ENCODE data around the gene MYH2. TPM values are rescaled to one million over a fixed set of nuclear protein-coding genes. Genes with fewer than 3 reads are reported as not detected.

MYH2 gene
- total and polyA plus RNA-seq, 7 donors, result 0.14 to 2.8 (median 0.48) TPM; not detected in 3

GRCh38 chr17:10516638-10517037 is 32.8 kb downstream of the MYH2 start:
- Histone ChIP-seq H3K27me3 (no peaks in the 10 kb centered on the region), H3K4me3 (no peak overlapping the region), H3K27ac (no peak overlapping the region), H3K4me1 (peaks cover 0 to 20% (median 11%) of the 10 kb centered on the region in 4 donors), H3K9me3 (no peaks in the 10 kb centered on the region), H3K36me3 (no peaks in the 10 kb centered on the region)
- intact Hi-C loops (cut with DNase I), result no loop called here
- TF ChIP-seq POLR2A (IDR thresholded peaks at IDR 0.05) (no peak), POLR2AphosphoS5 (IDR thresholded peaks at IDR 0.05) (no peak), EP300 (IDR thresholded peaks at IDR 0.05) (no peak)
- TF ChIP-seq, protein P1, sequence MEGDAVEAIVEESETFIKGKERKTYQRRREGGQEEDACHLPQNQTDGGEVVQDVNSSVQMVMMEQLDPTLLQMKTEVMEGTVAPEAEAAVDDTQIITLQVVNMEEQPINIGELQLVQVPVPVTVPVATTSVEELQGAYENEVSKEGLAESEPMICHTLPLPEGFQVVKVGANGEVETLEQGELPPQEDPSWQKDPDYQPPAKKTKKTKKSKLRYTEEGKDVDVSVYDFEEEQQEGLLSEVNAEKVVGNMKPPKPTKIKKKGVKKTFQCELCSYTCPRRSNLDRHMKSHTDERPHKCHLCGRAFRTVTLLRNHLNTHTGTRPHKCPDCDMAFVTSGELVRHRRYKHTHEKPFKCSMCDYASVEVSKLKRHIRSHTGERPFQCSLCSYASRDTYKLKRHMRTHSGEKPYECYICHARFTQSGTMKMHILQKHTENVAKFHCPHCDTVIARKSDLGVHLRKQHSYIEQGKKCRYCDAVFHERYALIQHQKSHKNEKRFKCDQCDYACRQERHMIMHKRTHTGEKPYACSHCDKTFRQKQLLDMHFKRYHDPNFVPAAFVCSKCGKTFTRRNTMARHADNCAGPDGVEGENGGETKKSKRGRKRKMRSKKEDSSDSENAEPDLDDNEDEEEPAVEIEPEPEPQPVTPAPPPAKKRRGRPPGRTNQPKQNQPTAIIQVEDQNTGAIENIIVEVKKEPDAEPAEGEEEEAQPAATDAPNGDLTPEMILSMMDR (IDR thresholded peaks at IDR 0.05), result no peak
- DNase-seq, result no peak

DNA sequence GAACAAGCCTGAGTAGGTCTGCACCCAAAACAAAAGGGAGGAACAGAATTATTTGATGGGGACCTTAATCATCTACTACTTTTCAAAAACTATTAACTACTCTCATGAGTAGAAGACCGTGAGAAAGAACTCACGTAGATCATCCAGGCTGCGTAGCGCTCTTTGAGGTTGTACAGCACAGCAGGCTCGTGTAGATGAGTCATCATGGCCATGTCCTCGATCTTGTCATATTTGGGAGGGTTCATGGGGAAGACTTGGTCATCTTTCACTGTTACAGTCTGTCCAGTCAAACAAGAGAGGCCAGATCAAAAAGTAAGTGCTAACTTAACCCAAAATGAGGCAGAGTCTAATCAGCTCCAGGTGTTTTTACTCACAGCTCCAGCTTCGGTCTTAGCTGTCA is 33.4 kb downstream of the MYH2 start:
- no peak for DNase-seq
- H3K9me3 ChIP-seq, result no peaks in the 10 kb centered on the region
- no peak overlapping the region for H3K27ac ChIP-seq
- TF ChIP-seq POLR2AphosphoS5 (IDR thresholded peaks at IDR 0.05) (no peak), POLR2A (IDR thresholded peaks at IDR 0.05) (no peak), EP300 (IDR thresholded peaks at IDR 0.05) (no peak)
- TF ChIP-seq, protein P1 (IDR thresholded peaks at IDR 0.05), result no peak
- intact Hi-C loops (cut with DNase I), result no loop called here
- H3K36me3 ChIP-seq, result no peaks in the 10 kb centered on the region
- H3K4me1 ChIP-seq, result peaks cover 0 to 20% (median 11%) of the 10 kb centered on the region in 4 donors
- H3K4me3 ChIP-seq, result no peak overlapping the region
- WGBS, 2 donors, result 86 to 92% methylated on average over 7 of the region's 7 CpGs
- no peaks in the 10 kb centered on the region for H3K27me3 ChIP-seq

DNA sequence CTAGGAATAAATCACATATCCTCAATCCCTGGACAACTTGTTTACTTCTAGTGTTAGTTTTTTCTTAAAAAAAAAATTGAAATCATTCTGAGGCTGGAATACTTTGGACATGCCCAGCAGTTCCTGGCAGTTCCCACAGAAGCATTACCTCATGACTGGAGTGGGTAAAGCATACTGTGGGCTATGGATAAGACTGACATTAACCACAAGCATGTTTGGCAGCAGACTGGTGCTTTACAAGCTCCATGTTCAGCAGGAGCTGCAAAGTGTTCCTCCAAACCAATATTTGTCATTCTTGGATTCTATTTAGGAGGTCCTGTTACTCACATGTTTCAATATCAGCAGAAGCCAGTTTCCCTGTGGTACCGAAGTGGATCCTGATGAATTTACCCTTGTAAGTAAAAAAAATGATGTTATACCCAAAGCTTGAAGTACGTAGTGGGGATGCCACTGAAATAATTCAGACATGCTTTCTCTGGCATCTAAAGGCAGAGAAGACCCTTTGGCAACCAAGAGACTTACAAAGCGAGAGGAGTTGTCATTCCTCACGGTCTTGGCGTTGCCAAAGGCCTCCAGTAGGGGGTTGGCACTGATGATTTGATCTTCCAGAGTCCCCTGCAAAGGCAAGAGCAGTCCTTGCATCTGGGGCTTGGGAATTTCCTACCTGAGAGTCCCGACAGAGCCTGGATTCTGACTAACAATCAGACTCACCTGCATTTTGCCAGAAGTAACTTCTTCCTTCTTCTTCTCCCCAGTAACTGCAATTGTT is 36.0 kb downstream of the MYH2 start:
- TF ChIP-seq, protein P1 (IDR thresholded peaks at IDR 0.05), result no peak
- peak in 3 of 4 donors; percentile 8 to 46 (median 43) for TF ChIP-seq POLR2AphosphoS5 (IDR thresholded peaks at IDR 0.05)
- H3K36me3 ChIP-seq, result no peaks in the 10 kb centered on the region
- DNase-seq, result no peak
- no peaks in the 10 kb centered on the region for H3K9me3 ChIP-seq
- H3K4me1 ChIP-seq, result peaks cover 0 to 15% (median 11%) of the 10 kb centered on the region in 4 donors
- 66 to 86% methylated on average over 6 of the region's 6 CpGs for WGBS, 2 donors
- no peak overlapping the region for H3K27ac ChIP-seq
- H3K27me3 ChIP-seq, result no peaks in the 10 kb centered on the region
- H3K4me3 ChIP-seq, result no peak overlapping the region
- intact Hi-C loops (cut with DNase I), result no loop called here

DNA sequence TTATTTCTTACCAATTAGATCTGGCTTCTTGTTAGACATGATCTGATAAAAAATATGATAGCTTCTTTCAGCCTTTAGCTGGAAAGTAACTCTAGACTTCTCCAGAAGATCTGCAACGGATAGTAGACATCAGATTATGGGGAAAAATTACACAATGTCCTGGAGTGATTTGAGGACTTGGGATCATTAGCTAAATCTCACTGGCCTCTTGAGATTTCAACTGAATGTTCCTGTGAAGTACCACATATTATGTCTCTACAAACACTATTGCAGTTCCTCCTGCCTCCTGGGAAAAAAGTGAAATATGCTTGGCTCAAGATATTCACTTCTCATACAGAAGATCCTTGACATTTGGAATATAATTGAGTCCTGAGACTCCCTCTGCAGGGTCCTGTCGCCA is 36.6 kb downstream of the MYH2 start:
- no peak for DNase-seq
- peaks cover 0 to 13% (median 11%) of the 10 kb centered on the region in 4 donors for H3K4me1 ChIP-seq
- H3K27ac ChIP-seq, result no peak overlapping the region
- TF ChIP-seq, protein P1 (IDR thresholded peaks at IDR 0.05), result no peak
- TF ChIP-seq POLR2A (IDR thresholded peaks at IDR 0.05), result no peak
- TF ChIP-seq EP300 (IDR thresholded peaks at IDR 0.05), result no peak
- TF ChIP-seq POLR2AphosphoS5 (IDR thresholded peaks at IDR 0.05), result no peak
- H3K27me3 ChIP-seq, result no peaks in the 10 kb centered on the region
- intact Hi-C loops (cut with DNase I), result no loop called here
- no peaks in the 10 kb centered on the region for H3K36me3 ChIP-seq
- no peaks in the 10 kb centered on the region for H3K9me3 ChIP-seq
- 82% methylated on average over 2 of the region's 2 CpGs for WGBS, 2 donors
- no peak overlapping the region for H3K4me3 ChIP-seq
